H9 (cell line): ENCODE results near the gene ADAT2. TPM values are rescaled to one million over a fixed set of nuclear protein-coding genes. Genes with fewer than 3 reads are reported as not detected.
"Not testable (repeated sequence)": the region's sequence is repeated elsewhere in the genome, so short reads cannot be mapped to it uniquely, and the experiment has no call there.

Experiments used
- DNase-seq: peaks from one replicate; pipeline ENCODE4 v3.0.0-alpha.2; 2017
- H2AFZ ChIP-seq: one replicate; pipeline ENCODE4 v1.6.1; 2013; ENCODE audit warnings: mild to moderate bottlenecking, low read length, control low read depth, moderate library complexity
- H2AK5ac ChIP-seq: 2 replicates; pipeline ENCODE4 v1.6.1; 2013; ENCODE audit warnings: low read length, control low read depth, mixed read lengths; ENCODE audit not compliant: insufficient read length
- H2BK120ac ChIP-seq: one replicate; pipeline ENCODE4 v1.6.1; 2013; ENCODE audit warnings: low read depth, mild to moderate bottlenecking, low read length, control low read depth, inconsistent platforms; ENCODE audit not compliant: poor library complexity, severe bottlenecking
- H2BK12ac ChIP-seq: 2 replicates; pipeline ENCODE4 v1.6.1; 2013; ENCODE audit warnings: low read length, control low read depth, mixed read lengths, low read depth; ENCODE audit not compliant: insufficient read length
- H2BK15ac ChIP-seq: 2 replicates; pipeline ENCODE4 v1.6.1; 2013; ENCODE audit warnings: low read depth, low read length, control low read depth
- H2BK20ac ChIP-seq: one replicate; pipeline ENCODE4 v1.6.1; 2013; ENCODE audit warnings: low read depth, mild to moderate bottlenecking, low read length, control low read depth, inconsistent platforms; ENCODE audit not compliant: poor library complexity, severe bottlenecking
- H2BK5ac ChIP-seq: 2 replicates; pipeline ENCODE4 v1.6.1; 2013; ENCODE audit warnings: low read length, control low read depth, mixed read lengths; ENCODE audit not compliant: insufficient read length
- H3K14ac ChIP-seq: 2 replicates; pipeline ENCODE4 v1.6.1; 2013; ENCODE audit warnings: low read length, control low read depth; ENCODE audit not compliant: insufficient read depth
- H3K18ac ChIP-seq: 2 replicates; pipeline ENCODE4 v1.6.1; 2013; ENCODE audit warnings: low read depth, mild to moderate bottlenecking, mixed read lengths, low read length, control low read depth; ENCODE audit not compliant: insufficient read length
- H3K23ac ChIP-seq: 2 replicates; pipeline ENCODE4 v1.6.1; 2013; ENCODE audit warnings: low read length, control low read depth, mixed read lengths, low read depth; ENCODE audit not compliant: insufficient read length
- H3K23me2 ChIP-seq: 2 replicates; pipeline ENCODE4 v1.6.1; 2013; ENCODE audit warnings: low read depth, mild to moderate bottlenecking, mixed read lengths, low read length, control low read depth; ENCODE audit not compliant: insufficient read length, poor library complexity, severe bottlenecking
- H3K27ac ChIP-seq: 2 replicates; pipeline ENCODE4 v1.5.1; 2013; ENCODE audit warnings: low read length, control low read depth, mixed read lengths, low read depth; ENCODE audit not compliant: insufficient read length
- H3K27me3 ChIP-seq: 2 replicates; pipeline ENCODE4 v1.6.1; 2013; ENCODE audit warnings: low read length, control low read depth, inconsistent platforms; ENCODE audit not compliant: insufficient read depth
- H3K4ac ChIP-seq: 2 replicates; pipeline ENCODE4 v1.6.1; 2013; ENCODE audit warnings: low read depth, mild to moderate bottlenecking, control low read depth, inconsistent platforms, low read length, moderate library complexity
- H3K4me1 ChIP-seq: 2 replicates; pipeline ENCODE4 v1.6.1; 2013; ENCODE audit warnings: low read length, control low read depth, inconsistent platforms; ENCODE audit not compliant: insufficient read depth
- H3K4me2 ChIP-seq: 2 replicates; pipeline ENCODE4 v1.6.1; 2013; ENCODE audit warnings: low read length, control low read depth, mixed read lengths; ENCODE audit not compliant: insufficient read length, insufficient read depth
- H3K56ac ChIP-seq: 2 replicates; pipeline ENCODE4 v1.6.1; 2013; ENCODE audit warnings: low read depth, mild to moderate bottlenecking, mixed read lengths, low read length, control low read depth; ENCODE audit not compliant: insufficient read length
- H3K79me1 ChIP-seq: 2 replicates; pipeline ENCODE4 v1.6.1; 2013; ENCODE audit warnings: low read depth, mild to moderate bottlenecking, moderate library complexity, low read length, control low read depth, inconsistent platforms; ENCODE audit not compliant: insufficient read depth, poor library complexity, severe bottlenecking
- H3K79me2 ChIP-seq: 2 replicates; pipeline ENCODE4 v1.6.1; 2013; ENCODE audit warnings: low read length, control low read depth, inconsistent platforms; ENCODE audit not compliant: insufficient read depth
- H3K9ac ChIP-seq: 2 replicates; pipeline ENCODE4 v1.6.1; 2013; ENCODE audit warnings: low read length, control low read depth, mixed read lengths; ENCODE audit not compliant: insufficient read length; ENCODE audit errors: extremely low read depth
- H3K9me3 ChIP-seq: one replicate; pipeline ENCODE4 v1.6.1; 2013; ENCODE audit warnings: low read depth, low read length, inconsistent platforms; ENCODE audit not compliant: control insufficient read depth
- H3T11ph ChIP-seq: one replicate; pipeline ENCODE4 v1.6.1; 2013; ENCODE audit warnings: mild to moderate bottlenecking, low read length, control low read depth, inconsistent platforms
- H4K20me1 ChIP-seq: one replicate; pipeline ENCODE4 v1.6.1; 2013; ENCODE audit not compliant: control insufficient read depth, insufficient read length, insufficient read depth
- H4K5ac ChIP-seq: 2 replicates; pipeline ENCODE4 v1.6.1; 2013; ENCODE audit warnings: low read depth, mild to moderate bottlenecking, mixed read lengths, low read length, control low read depth; ENCODE audit not compliant: insufficient read length
- H4K8ac ChIP-seq: replicated peaks from 2 replicates; pipeline ENCODE4 v1.6.1; 2013; ENCODE audit warnings: low read length, control low read depth, mixed read lengths, low read depth; ENCODE audit not compliant: insufficient read length
- H4K91ac ChIP-seq: 2 replicates; pipeline ENCODE4 v1.6.1; 2013; ENCODE audit warnings: low read depth, mild to moderate bottlenecking, moderate library complexity, mixed read lengths, low read length, control low read depth; ENCODE audit not compliant: insufficient read length
- H3K27ac Mint-ChIP-seq, 3 experiments: 2 replicates in 2 of 3; 3 replicates in 1 of 3; pipeline ENCODE4 v1.8.0; 2020 to 2021; ENCODE audit warnings: mixed read lengths in 3 of 3, mild to moderate bottlenecking in 1 of 3, moderate library complexity in 1 of 3
- H3K27me3 Mint-ChIP-seq: 2 replicates; pipeline ENCODE4 v1.8.0; 2021; ENCODE audit warnings: low read depth, mild to moderate bottlenecking, moderate library complexity, mixed read lengths
- H3K36me3 Mint-ChIP-seq, 3 experiments: 2 replicates in 2 of 3; 3 replicates in 1 of 3; pipeline ENCODE4 v1.8.0; 2020 to 2021; ENCODE audit warnings: low read depth in 3 of 3, mixed read lengths in 3 of 3; ENCODE audit not compliant: insufficient read depth in 1 of 3
- H3K4me1 Mint-ChIP-seq, 2 experiments: 2 replicates each; pipeline ENCODE4 v1.8.0; 2020; ENCODE audit warnings: mixed read lengths in 2 of 2
- H3K4me3 Mint-ChIP-seq, 2 experiments: 2 replicates in 1 of 2; 3 replicates in 1 of 2; pipeline ENCODE4 v1.8.0; 2020 to 2021; ENCODE audit warnings: mild to moderate bottlenecking in 2 of 2, mixed read lengths in 2 of 2, moderate library complexity in 1 of 2
- H3K9me3 Mint-ChIP-seq, 2 experiments: 2 replicates in 1 of 2; 3 replicates in 1 of 2; pipeline ENCODE4 v1.8.0; 2020; ENCODE audit warnings: mild to moderate bottlenecking in 2 of 2, mixed read lengths in 2 of 2, moderate library complexity in 1 of 2
- WGBS: extraction: QIAGEN DNeasy Blood & Tissue Kit; methylation state at CpG from one replicate; pipeline ENCODE4 v1.1.7; 2013; ENCODE audit warnings: missing lambda C conversion rate, low lambda C conversion rate, mixed read lengths; ENCODE audit not compliant: insufficient read length; ENCODE audit errors: extremely low coverage; 5-methylcytosine and 5-hydroxymethylcytosine counted together
- total RNA-seq: library from RNA; stranded (reverse); gene quantifications from 2 replicates; pipeline ENCODE4 v1.2.1, GENCODE V29; 2021
- TF ChIP-seq, protein P1 (sequence below): fragments of 200-600 bp; sonication (generic); conservative IDR thresholded peaks from 3 replicates; pipeline ENCODE4 v1.8.0; 2021; ENCODE audit warnings: antibody characterized with exemption, mild to moderate bottlenecking

ADAT2 gene
- total RNA-seq, 1 experiment from 2014 or later: 11.3 TPM

DNA sequence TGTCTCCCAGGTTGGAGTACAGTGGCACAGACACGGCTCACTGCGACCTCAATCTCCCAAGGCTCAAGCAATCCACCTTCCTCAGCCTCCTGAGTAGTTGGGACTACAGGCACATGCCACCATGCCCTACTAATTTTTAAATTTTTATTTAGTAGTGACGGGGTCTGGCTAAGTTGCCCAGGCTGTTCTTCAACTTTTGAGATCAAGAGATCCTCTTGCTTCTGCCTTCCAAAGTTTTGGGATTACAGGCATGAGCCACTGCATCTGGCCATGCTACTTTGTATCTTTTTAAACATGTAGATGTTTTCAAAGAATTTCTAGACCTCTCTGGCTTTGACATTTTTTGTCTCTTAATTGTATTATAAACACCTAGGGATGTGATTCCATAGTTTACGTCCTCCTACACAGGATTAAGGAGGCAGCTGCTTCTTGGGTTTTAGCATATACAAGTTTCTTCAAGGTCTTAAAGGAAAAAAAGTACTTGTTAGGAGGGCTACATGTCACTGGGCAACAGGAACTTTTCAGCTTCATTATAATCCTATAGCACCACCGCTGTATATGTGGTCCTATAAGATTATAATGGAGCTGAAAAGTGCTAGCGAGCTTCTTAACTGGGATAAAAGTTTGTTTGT is 1.3 kb downstream of the ADAT2 start:
- Histone ChIP-seq H3K9ac (peak overlapping the region; percentile 90), H3K79me2 (no peaks in the 10 kb centered on the region)
- no CpG with 5 or more reads among the region's 6 CpGs for WGBS

DNA sequence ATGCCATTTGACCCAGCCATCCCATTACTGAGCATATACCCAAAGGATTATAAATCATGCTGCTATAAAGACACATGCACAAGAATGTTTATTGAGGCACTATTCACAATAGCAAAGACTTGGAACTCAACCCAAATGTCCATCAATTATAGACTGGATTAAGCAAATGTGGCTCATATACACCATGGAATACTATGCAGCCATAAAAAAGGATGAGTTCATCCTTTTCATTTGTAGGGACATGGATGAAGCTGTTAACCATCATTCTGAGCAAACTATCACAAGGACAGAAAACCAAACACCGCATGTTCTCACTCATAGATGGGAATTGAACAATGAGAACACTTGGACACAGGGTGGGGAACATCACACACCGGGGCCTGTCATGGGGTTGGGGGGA is 2.6 kb downstream of the ADAT2 start:
- H2BK5ac ChIP-seq, H4K91ac ChIP-seq, H4K8ac ChIP-seq: not testable (repeated sequence)

More for the DNA sequence above, 1.3 kb downstream of the ADAT2 start:
- no peaks in the 10 kb centered on the region for H3K27me3 Mint-ChIP-seq
- Histone ChIP-seq H3K9me3 (no peaks in the 10 kb centered on the region), H2BK5ac (no peak overlapping the region), H2BK12ac (no peak overlapping the region), H3K4me1 (no peaks in the 10 kb centered on the region), H2AFZ (no peak overlapping the region), H2AK5ac (no peak overlapping the region), H3K4me2 (peak overlapping the region; percentile 88), H4K8ac (no peak overlapping the region), H4K5ac (no peak overlapping the region), H3K27ac (no peak overlapping the region), H2BK20ac (no peak overlapping the region), H3K23ac (no peak overlapping the region), H2BK15ac (no peak overlapping the region), H4K20me1 (no peaks in the 10 kb centered on the region), H3K18ac (no peak overlapping the region), H4K91ac (no peak overlapping the region), H3K56ac (no peak overlapping the region), H3K4ac (no peak overlapping the region), H3K14ac (no peak overlapping the region), H3K79me1 (no peaks in the 10 kb centered on the region), H3K27me3 (no peaks in the 10 kb centered on the region), H3K23me2 (peaks cover 16% of the 10 kb centered on the region), H3T11ph (no peak overlapping the region), H2BK120ac (no peak overlapping the region)
- TF ChIP-seq, protein P1, sequence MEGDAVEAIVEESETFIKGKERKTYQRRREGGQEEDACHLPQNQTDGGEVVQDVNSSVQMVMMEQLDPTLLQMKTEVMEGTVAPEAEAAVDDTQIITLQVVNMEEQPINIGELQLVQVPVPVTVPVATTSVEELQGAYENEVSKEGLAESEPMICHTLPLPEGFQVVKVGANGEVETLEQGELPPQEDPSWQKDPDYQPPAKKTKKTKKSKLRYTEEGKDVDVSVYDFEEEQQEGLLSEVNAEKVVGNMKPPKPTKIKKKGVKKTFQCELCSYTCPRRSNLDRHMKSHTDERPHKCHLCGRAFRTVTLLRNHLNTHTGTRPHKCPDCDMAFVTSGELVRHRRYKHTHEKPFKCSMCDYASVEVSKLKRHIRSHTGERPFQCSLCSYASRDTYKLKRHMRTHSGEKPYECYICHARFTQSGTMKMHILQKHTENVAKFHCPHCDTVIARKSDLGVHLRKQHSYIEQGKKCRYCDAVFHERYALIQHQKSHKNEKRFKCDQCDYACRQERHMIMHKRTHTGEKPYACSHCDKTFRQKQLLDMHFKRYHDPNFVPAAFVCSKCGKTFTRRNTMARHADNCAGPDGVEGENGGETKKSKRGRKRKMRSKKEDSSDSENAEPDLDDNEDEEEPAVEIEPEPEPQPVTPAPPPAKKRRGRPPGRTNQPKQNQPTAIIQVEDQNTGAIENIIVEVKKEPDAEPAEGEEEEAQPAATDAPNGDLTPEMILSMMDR: no peak
- DNase-seq: no peak
- no peak overlapping the region for H3K27ac Mint-ChIP-seq
- H3K4me1 Mint-ChIP-seq: peaks cover 16% of the 10 kb centered on the region in 2 experiments
- peak overlapping the region; percentile 93 to 99 for H3K4me3 Mint-ChIP-seq
- H3K9me3 Mint-ChIP-seq: no peaks in the 10 kb centered on the region
- peaks cover under 1 to 1% (median under 1%) of the 10 kb centered on the region in 3 experiments; a peak in 3 of 7 replicates for H3K36me3 Mint-ChIP-seq

More for the DNA sequence above, 2.6 kb downstream of the ADAT2 start:
- H3K18ac ChIP-seq, H3T11ph ChIP-seq, H3K9me3 Mint-ChIP-seq, H3K14ac ChIP-seq, H3K36me3 Mint-ChIP-seq, H2BK12ac ChIP-seq, H3K79me1 ChIP-seq, DNase-seq, H4K5ac ChIP-seq, H4K20me1 ChIP-seq, H2AK5ac ChIP-seq, H3K4ac ChIP-seq, H2BK15ac ChIP-seq, H3K9me3 ChIP-seq, H3K27me3 Mint-ChIP-seq, H3K56ac ChIP-seq, H3K4me1 ChIP-seq, H3K27ac ChIP-seq, H3K27me3 ChIP-seq, H3K27ac Mint-ChIP-seq, H3K4me3 Mint-ChIP-seq, H2BK20ac ChIP-seq, H2AFZ ChIP-seq, H3K4me2 ChIP-seq, H3K9ac ChIP-seq, H3K79me2 ChIP-seq, H3K23ac ChIP-seq, H2BK120ac ChIP-seq: not testable (repeated sequence)
- peaks cover 20% of the 10 kb centered on the region in 2 experiments for H3K4me1 Mint-ChIP-seq
- WGBS: no CpG with 5 or more reads among the region's 2 CpGs
- H3K23me2 ChIP-seq: peaks cover 16% of the 10 kb centered on the region
